NCI-H1694 treated with DMSO at 0.1 percent for 48 hours (cell line): ENCODE results near the gene CAB39L.
"Not testable (repeated sequence)": the region's sequence is repeated elsewhere in the genome, so short reads cannot be mapped to it uniquely, and the experiment has no call there.

Experiments
- DNase-seq: peaks from one replicate; lab custom pipeline; 2025; lab: John Stamatoyannopoulos, UW

CAB39L gene

GRCh38 chr13:49346460-49346859, 97.4 kb downstream of the CAB39L start:
- no peak for DNase-seq

GRCh38 chr13:49343731-49344130, 100.1 kb downstream of the CAB39L start:
- no peak for DNase-seq

- DNase-seq = no peak
Measured at GRCh38 chr13:49343255-49343654, 100.6 kb downstream of the CAB39L start.

- DNase-seq = no peak
Measured at GRCh38 chr13:49342454-49342853, 101.4 kb downstream of the CAB39L start.

GRCh38 chr13:49341941-49342340, 101.9 kb downstream of the CAB39L start:
- no peak for DNase-seq

- no peak for DNase-seq
Measured at GRCh38 chr13:49341517-49341916, 102.3 kb downstream of the CAB39L start.

- DNase-seq = no peak
Measured at GRCh38 chr13:49340161-49340560, 103.7 kb downstream of the CAB39L start.

- no peak for DNase-seq
Measured at GRCh38 chr13:49336655-49337054, 107.2 kb downstream of the CAB39L start.

GRCh38 chr13:49330546-49330864, 113.4 kb downstream of the CAB39L start:
- DNase-seq = no peak

- no peak for DNase-seq
Measured at GRCh38 chr13:49329831-49330545, 113.9 kb downstream of the CAB39L start.

- not testable (repeated sequence) for DNase-seq
Measured at GRCh38 chr13:49327145-49327544, 116.7 kb downstream of the CAB39L start.

- DNase-seq = no peak
Measured at GRCh38 chr13:49326222-49326917, 117.5 kb downstream of the CAB39L start.

- DNase-seq = no peak
Measured at GRCh38 chr13:49323344-49323743, 120.5 kb downstream of the CAB39L start.

GRCh38 chr13:49322702-49323101, 121.2 kb downstream of the CAB39L start:
- no peak for DNase-seq

- DNase-seq = no peak
Measured at GRCh38 chr13:49320975-49321374, 122.9 kb downstream of the CAB39L start.

- no peak for DNase-seq
Measured at GRCh38 chr13:49319951-49320350, 123.9 kb downstream of the CAB39L start.

- DNase-seq = no peak
Measured at GRCh38 chr13:49319551-49319950, 124.3 kb downstream of the CAB39L start.

- DNase-seq = no peak
Measured at GRCh38 chr13:49315756-49316482, 127.9 kb downstream of the CAB39L start.

- DNase-seq = no peak
Measured at GRCh38 chr13:49315036-49315565, 128.8 kb downstream of the CAB39L start.

- no peak for DNase-seq
Measured at GRCh38 chr13:49314344-49314882, 129.5 kb downstream of the CAB39L start.

- no peak for DNase-seq
Measured at GRCh38 chr13:49311816-49312215, 132.0 kb downstream of the CAB39L start.

- no peak for DNase-seq
Measured at GRCh38 chr13:49310251-49310650, 133.6 kb downstream of the CAB39L start.
